ENCODE data around the gene NR3C2. TPM values are rescaled to one million over a fixed set of nuclear protein-coding genes. Genes with fewer than 3 reads are reported as not detected.

Gene NR3C2
- total RNA-seq, 1 donor from 2014 or later = 26.2 TPM

DNA sequence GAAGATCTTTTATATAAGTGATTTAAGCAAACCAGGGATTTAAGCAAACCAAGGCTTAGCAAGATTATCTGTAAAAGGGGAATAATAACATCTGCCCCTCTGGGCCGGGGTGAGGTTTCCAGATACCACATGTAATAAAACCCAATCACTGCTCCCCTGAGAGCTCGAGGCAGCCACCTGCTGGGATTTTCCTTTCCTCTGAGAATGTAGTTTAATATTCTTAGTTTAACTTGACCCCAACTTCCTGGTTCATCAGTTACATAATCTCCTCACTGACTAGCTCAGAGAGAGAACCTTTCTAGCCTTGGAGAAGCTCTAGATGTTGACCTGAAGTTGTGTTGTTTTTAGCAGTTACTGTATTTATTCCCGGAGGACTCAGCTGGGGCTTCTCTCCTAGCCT is 387.9 kb downstream of the NR3C2 start:
- no peak for DNase-seq (ENCODE audit: low spot score)
- intact Hi-C loops (cut with DNase I) = no loop called here
- ATAC-seq = no peak

DNA sequence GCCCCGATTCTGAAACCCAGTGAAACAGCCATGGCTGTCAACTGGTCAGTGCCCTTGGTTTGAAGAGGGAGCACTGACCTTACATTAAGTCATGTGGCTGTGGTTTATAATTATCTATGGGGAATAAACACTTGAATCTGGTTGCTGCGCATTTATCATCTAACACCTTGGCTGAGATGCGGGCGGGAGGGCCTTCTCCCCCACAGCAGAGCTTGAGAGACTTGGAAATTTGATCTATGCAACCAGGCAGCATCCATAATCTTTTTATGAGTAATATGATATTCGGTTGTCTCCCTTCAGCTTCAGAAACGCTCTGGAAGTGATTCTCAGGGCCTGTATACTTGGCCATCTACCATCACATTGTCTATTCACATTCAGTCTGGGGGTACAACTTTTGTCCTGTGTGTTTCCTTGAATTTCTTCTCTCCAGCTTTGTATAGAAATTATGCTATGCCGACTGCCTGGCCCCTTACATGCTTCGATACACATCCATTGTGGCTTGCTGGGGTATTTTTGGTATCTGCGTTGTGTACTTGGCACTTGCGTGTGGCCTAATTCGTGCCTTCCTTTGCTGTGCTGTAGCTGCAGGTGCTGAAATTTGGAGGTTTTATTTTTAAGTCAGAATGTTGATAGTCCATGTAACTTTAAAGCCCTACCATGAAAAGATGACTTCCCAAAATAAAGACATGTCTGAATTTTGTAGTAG is 388.8 kb downstream of the NR3C2 start:
- ATAC-seq (no peak), DNase-seq (ENCODE audit: low spot score) (no peak)
- intact Hi-C loops (cut with DNase I) = no loop called here

DNA sequence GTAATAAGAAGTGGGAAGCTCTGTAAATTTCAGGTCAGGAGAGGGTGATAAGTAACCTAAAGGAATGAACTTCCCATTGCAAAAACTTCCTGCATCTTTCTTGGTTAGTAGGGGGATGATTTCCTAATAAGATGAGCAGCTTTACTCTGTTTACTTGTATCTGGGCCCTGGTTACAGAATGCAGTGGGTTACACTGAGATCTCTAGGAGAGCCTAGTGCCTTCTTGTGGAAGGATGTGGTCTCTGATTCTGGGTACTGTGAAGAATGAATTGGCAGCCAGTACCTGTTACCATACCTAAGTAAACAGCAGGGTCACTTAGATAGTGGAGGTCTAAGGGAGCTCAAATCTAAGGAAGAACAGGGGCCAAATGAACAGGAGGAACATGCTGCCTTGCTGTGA is 389.8 kb downstream of the NR3C2 start:
- intact Hi-C loops (cut with DNase I) = no loop called here
- ATAC-seq = no peak

DNA sequence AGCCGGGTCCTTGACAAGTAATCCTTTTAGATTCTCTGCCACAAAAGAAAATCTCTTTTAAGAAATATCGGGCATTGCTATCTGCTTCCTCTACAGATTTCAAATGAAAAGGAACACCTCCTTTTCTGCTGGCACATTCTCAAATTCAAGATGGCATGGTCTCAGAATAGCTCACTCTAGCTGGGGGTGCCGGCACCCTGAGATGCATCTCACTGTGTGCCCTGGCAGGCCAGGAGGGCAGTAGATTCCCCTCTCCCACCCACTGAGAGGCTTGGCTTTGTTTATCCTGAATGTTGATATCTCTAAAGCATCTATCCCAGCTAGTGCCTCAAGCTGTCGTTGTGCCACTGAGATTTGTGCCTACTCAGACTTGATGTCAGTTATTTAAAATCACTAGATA is 390.8 kb downstream of the NR3C2 start:
- ATAC-seq (no peak), DNase-seq (ENCODE audit: low spot score) (no peak)
- intact Hi-C loops (cut with DNase I) = no loop called here

More for the DNA sequence above, 389.8 kb downstream of the NR3C2 start:
- no peak for DNase-seq (ENCODE audit: low spot score)

DNA sequence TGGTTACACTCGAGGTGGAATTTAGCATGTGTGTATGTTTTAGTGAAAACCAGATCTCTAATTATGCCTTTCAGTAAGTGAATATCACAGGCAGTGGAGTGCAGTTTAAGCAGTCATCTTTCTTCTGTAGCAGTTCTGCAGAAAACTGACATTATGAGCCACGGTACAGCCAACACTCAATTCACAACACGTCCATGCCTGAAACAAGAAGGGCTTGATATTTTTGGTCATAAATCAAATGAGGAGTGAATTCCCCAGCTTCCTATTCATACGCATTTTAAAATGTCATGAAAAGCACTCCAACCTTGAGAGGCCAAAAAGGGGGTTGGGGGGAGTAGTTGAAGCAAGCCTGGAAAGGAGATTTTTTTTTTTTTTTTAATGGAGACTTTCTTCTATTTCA is 393.6 kb downstream of the NR3C2 start:
- DNase-seq (ENCODE audit: low spot score) = no peak
- ATAC-seq = no peak

DNA sequence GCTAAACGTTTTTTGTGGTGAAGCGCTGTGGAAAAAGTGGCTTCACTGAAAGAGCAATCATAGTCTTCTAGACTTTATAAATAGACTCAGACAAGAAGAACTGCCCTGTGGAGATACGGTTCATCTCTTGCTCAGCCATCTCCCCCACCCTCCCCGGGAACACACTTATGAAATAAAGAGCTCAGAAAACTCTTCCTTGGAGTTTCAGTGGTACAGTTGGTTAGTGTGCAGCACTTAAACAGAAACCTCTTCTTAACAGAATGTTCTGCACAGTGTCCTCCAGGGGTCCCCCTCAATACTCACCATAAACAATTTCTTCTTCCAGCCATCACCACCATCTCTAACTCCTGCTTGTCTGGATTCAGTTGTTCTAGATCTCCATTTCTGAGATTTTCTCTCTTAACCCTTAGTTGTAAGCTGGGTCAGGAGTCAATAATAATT is 397.3 kb downstream of the NR3C2 start:
- ATAC-seq (peak; percentile 61), DNase-seq (ENCODE audit: low spot score) (no peak)
- intact Hi-C loops (cut with DNase I) = loop anchor here (5.0 kb wide), 1 partner anchor 1357 kb away; no protein-coding TSS in a partner anchor

More for the DNA sequence above, 393.6 kb downstream of the NR3C2 start:
- intact Hi-C loops (cut with DNase I) = no loop called here

DNA sequence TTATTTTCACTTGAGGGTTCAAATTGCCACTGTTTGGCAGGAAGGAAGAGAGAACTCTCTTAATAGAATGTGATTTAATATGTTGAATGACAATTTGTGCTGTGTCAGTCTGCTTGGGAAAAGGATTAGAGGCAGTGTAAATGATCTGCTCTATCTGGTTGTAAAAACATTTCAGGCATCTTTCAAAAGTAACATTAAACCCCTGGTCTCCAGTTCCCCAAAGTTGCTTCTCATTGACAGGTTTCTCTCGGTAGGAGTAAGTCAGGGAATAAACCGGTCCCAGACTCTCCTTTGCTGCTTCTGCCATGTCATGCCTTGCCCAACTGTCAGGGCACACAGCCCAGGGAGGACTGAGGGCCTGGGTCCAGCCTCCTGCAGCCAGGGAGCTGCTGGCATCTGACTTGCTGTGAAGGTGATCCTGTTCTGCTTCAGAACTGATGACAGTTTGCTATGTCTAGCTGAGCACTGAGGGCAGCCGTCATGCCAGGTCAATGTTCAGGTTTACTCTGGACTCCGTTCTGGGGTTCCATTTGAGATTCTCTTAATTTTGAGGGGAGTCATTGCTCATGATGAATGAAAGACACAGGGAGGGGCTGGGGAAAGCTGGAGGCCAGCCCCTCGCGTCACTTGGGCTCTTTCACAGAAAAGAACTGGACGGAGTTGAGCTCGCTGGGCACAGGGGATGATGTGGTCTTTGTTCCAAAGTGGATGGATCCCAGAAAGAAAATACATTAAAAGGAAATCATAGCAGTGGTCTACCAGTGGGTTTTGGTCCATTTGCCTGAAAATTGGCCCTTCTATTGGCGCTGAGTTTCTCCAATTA is 397.9 kb downstream of the NR3C2 start:
- intact Hi-C loops (cut with DNase I) = loop anchor here (5.0 kb wide), 1 partner anchor 1358 kb away; no protein-coding TSS in a partner anchor
- DNase-seq (ENCODE audit: low spot score) = no peak
- peak; percentile 37 for ATAC-seq

DNA sequence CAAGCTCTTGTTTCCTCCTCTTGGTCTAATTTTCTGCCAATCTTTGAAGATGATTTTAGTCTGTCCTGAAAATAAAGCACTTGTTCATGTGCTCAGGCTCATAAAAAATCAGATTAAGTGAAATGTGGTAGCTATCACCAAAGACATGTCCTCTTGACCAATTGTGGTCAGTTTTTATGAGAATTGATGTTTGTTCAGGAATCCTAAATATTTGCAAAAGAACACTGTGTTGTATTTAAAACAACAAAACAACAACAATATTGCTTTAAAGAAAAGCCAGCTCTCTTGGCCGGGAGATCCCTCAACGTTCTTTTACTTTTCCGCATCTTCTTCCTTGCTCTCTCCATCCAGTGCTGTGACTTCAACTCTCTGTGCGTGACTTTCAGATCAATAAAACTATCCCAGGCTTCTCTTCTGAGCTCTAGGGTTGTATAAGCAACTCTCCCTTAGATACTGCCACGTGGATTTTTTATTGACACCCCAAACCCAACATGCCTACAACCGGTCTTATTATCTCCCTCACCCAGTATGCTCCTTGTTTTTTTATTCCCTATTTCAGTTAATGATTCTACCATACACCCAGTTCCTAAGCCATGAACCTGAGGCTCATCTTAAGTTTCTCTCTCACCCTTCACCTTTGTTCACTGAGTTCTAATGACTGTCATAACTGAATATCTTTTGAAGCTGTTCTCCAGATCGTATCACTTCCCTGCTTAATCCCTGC is 400.4 kb downstream of the NR3C2 start:
- intact Hi-C loops (cut with DNase I) = loop anchor here (5.0 kb wide), 1 partner anchor 1361 kb away; no protein-coding TSS in a partner anchor
- DNase-seq (ENCODE audit: low spot score) = no peak
- no peak for ATAC-seq

DNA sequence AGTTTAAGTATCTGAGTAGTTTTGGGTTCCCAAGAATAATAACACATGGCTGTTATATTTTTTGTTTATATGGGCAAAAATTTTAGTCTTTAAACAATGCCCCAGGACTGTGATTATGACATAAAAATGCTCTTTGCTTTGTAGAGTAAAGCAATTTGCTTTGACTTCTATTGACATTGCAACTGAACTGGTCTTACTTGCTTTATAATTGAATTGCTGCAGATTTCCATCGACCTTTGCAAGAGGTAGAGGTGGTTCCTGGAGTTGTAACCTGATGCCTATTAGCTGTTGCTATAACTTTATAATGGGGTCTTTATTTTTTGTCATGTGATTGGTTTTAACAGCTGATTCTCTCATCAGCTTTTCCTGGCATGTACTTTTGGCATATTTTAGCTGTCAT is 407.4 kb downstream of the NR3C2 start:
- ATAC-seq = no peak
- intact Hi-C loops (cut with DNase I) = no loop called here

DNA sequence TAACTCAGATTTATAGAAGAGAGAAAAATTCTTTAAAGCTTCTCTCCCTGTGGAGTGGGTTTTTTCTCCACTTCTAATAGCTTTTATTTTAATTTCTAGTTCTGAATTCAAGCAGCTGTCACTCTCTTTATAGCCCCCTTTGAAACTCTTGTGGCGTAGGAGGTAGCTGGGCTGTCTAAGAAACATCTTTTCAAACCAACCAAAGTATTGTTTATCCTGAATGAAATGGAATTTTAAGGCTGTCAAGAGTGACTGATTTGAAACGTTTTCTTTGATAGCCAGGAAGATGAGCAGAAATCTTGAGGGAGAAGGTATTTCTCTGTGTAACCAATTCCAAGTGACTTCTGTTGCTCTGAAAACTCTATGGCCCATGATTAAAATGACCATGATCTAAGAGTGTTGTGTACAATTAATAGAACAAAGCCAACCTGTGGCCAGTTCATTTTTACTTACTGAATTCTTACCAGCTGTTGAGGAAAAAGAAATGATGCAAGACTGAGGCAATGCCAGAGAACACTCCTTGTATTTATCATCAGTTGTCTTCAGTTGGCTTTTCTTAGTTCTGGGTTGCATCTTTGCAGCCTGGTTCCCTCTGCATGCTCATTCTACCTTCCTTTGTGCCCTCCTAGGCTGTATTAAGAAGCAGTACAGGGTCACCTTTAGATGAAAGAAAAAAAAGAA is 411.9 kb downstream of the NR3C2 start:
- intact Hi-C loops (cut with DNase I) = no loop called here
- ATAC-seq (peak; percentile 73), DNase-seq (ENCODE audit: low spot score) (no peak)

More for the DNA sequence above, 407.4 kb downstream of the NR3C2 start:
- DNase-seq (ENCODE audit: low spot score) = no peak

DNA sequence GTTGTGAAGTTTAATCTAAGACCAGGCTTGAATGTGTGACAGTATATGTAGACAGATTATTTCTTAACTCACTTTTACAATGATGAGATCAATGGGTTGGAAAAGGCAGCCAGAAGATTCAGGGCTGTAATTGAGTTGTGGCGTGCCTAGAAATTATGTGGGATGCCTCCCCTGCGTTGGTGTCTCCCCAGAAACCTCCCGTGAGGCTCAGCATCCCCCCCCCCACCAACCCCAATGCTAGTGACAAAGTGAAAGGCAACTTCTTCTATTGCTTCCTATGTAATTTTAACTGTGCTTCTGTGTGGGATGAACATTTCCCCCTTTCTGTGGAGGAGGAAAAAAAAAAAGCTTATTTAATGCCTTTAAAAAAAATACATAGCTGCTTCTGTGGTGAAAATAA is 412.4 kb downstream of the NR3C2 start:
- intact Hi-C loops (cut with DNase I) = no loop called here
- ATAC-seq (no peak), DNase-seq (ENCODE audit: low spot score) (no peak)
